MM.1S (cell line): ENCODE data around the gene KRT80.

ENCODE experiments used
- DNase-seq: peaks from one replicate; pipeline ENCODE4 v3.0.0-alpha.2; 2015
- H2AFZ ChIP-seq: fragments of 300-600 bp; sonication (generic); 2 replicates; pipeline ENCODE4 v1.6.0; 2016; ENCODE audit warnings: antibody characterized with exemption, low read length
- H3F3A ChIP-seq: fragments of 300-600 bp; sonication (generic); 2 replicates; pipeline ENCODE4 v1.6.1; 2016; ENCODE audit warnings: mild to moderate bottlenecking, antibody characterized with exemption, low read length, moderate library complexity, mixed read lengths; ENCODE audit not compliant: insufficient read depth
- H3K27ac ChIP-seq: fragments of 300-600 bp; sonication (generic); 2 replicates; pipeline ENCODE4 v1.5.1; 2016; ENCODE audit warnings: mild to moderate bottlenecking, low read length
- H3K27me3 ChIP-seq: fragments of 300-600 bp; sonication (generic); replicated peaks from 2 replicates; pipeline ENCODE4 v1.6.0; 2016; ENCODE audit warnings: low read length; ENCODE audit not compliant: insufficient read depth
- H3K36me3 ChIP-seq: fragments of 300-600 bp; sonication (generic); replicated peaks from 2 replicates; pipeline ENCODE4 v1.6.1; 2016; ENCODE audit warnings: mild to moderate bottlenecking, low read length, mixed read lengths; ENCODE audit not compliant: insufficient read depth
- H3K4me1 ChIP-seq: fragments of 300-600 bp; sonication (generic); 2 replicates; pipeline ENCODE4 v1.6.1; 2016; ENCODE audit warnings: low read length, mixed read lengths
- H3K4me2 ChIP-seq: fragments of 300-600 bp; sonication (generic); 2 replicates; pipeline ENCODE4 v1.6.0; 2016; ENCODE audit warnings: low read depth, low read length
- H3K4me3 ChIP-seq: fragments of 300-600 bp; sonication (generic); 2 replicates; pipeline ENCODE4 v1.5.1; 2016; ENCODE audit warnings: low read length, mixed read lengths
- H3K79me2 ChIP-seq: fragments of 300-600 bp; sonication (generic); 2 replicates; pipeline ENCODE4 v1.6.1; 2016; ENCODE audit warnings: mixed run types, low read length, mixed read lengths
- H3K9ac ChIP-seq: fragments of 300-600 bp; sonication (generic); 2 replicates; pipeline ENCODE4 v1.6.1; 2016; ENCODE audit warnings: low read length, mixed read lengths
- H3K9me2 ChIP-seq: fragments of 300-600 bp; sonication (generic); replicated peaks from 2 replicates; pipeline ENCODE4 v1.6.1; 2016; ENCODE audit warnings: mild to moderate bottlenecking, low read length, mixed read lengths; ENCODE audit not compliant: insufficient read depth
- H3K9me3 ChIP-seq: fragments of 300-600 bp; sonication (generic); replicated peaks from 2 replicates; pipeline ENCODE4 v1.6.1; 2016; ENCODE audit warnings: mild to moderate bottlenecking, low read length, mixed read lengths; ENCODE audit not compliant: insufficient read depth
- H4K20me1 ChIP-seq: fragments of 300-600 bp; sonication (generic); 2 replicates; pipeline ENCODE4 v1.6.1; 2016; ENCODE audit warnings: mild to moderate bottlenecking, low read length, moderate library complexity, mixed read lengths; ENCODE audit not compliant: insufficient read depth
- EZH2 ChIP-seq: fragments of 300-600 bp; sonication (generic); optimal IDR thresholded peaks from 2 replicates; pipeline ENCODE3; 2017; ENCODE audit warnings: low read depth, mild to moderate bottlenecking, antibody characterized with exemption, low read length, mixed read lengths
- EZH2phosphoT487 ChIP-seq: fragments of 300-600 bp; sonication (generic); IDR thresholded peaks from 2 replicates; pipeline ENCODE4 v1.6.1; 2018; ENCODE audit warnings: antibody characterized with exemption, low read length
- TF ChIP-seq, protein P1 (sequence below): fragments of 300-600 bp; sonication (generic); IDR thresholded peaks from 2 replicates; pipeline ENCODE4 v1.5.1; 2016; ENCODE audit warnings: antibody characterized with exemption, low read length, mixed read lengths

The KRT80 gene

GRCh38 chr12:52204095-52204930, 12.5 kb upstream of the KRT80 start:
- Histone ChIP-seq H3K4me1 (no peaks in the 10 kb centered on the region), H3F3A (no peaks in the 10 kb centered on the region), H3K79me2 (no peaks in the 10 kb centered on the region), H3K27ac (no peak overlapping the region), H4K20me1 (no peaks in the 10 kb centered on the region), H3K36me3 (no peaks in the 10 kb centered on the region), H3K9ac (no peak overlapping the region), H3K9me3 (no peaks in the 10 kb centered on the region), H2AFZ (no peak overlapping the region), H3K9me2 (no peaks in the 10 kb centered on the region), H3K4me2 (no peak overlapping the region), H3K27me3 (peaks cover 98% of the 10 kb centered on the region), H3K4me3 (no peak overlapping the region)
- TF ChIP-seq, protein P1, sequence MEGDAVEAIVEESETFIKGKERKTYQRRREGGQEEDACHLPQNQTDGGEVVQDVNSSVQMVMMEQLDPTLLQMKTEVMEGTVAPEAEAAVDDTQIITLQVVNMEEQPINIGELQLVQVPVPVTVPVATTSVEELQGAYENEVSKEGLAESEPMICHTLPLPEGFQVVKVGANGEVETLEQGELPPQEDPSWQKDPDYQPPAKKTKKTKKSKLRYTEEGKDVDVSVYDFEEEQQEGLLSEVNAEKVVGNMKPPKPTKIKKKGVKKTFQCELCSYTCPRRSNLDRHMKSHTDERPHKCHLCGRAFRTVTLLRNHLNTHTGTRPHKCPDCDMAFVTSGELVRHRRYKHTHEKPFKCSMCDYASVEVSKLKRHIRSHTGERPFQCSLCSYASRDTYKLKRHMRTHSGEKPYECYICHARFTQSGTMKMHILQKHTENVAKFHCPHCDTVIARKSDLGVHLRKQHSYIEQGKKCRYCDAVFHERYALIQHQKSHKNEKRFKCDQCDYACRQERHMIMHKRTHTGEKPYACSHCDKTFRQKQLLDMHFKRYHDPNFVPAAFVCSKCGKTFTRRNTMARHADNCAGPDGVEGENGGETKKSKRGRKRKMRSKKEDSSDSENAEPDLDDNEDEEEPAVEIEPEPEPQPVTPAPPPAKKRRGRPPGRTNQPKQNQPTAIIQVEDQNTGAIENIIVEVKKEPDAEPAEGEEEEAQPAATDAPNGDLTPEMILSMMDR = no peak
- no peak for TF ChIP-seq EZH2
- TF ChIP-seq EZH2phosphoT487 = no peak
- no peak for DNase-seq

GRCh38 chr12:52203079-52203921, 11.5 kb upstream of the KRT80 start:
- TF ChIP-seq, protein P1 = no peak
- no peak for TF ChIP-seq EZH2
- TF ChIP-seq EZH2phosphoT487 = no peak
- Histone ChIP-seq H3K9me2 (no peaks in the 10 kb centered on the region), H3F3A (no peaks in the 10 kb centered on the region), H3K79me2 (no peaks in the 10 kb centered on the region), H2AFZ (no peak overlapping the region), H4K20me1 (no peaks in the 10 kb centered on the region), H3K4me3 (no peak overlapping the region), H3K9me3 (no peaks in the 10 kb centered on the region), H3K27ac (no peak overlapping the region), H3K9ac (no peak overlapping the region), H3K36me3 (no peaks in the 10 kb centered on the region), H3K4me1 (no peaks in the 10 kb centered on the region), H3K27me3 (peaks cover 94% of the 10 kb centered on the region), H3K4me2 (no peak overlapping the region)
- DNase-seq = no peak

DNA sequence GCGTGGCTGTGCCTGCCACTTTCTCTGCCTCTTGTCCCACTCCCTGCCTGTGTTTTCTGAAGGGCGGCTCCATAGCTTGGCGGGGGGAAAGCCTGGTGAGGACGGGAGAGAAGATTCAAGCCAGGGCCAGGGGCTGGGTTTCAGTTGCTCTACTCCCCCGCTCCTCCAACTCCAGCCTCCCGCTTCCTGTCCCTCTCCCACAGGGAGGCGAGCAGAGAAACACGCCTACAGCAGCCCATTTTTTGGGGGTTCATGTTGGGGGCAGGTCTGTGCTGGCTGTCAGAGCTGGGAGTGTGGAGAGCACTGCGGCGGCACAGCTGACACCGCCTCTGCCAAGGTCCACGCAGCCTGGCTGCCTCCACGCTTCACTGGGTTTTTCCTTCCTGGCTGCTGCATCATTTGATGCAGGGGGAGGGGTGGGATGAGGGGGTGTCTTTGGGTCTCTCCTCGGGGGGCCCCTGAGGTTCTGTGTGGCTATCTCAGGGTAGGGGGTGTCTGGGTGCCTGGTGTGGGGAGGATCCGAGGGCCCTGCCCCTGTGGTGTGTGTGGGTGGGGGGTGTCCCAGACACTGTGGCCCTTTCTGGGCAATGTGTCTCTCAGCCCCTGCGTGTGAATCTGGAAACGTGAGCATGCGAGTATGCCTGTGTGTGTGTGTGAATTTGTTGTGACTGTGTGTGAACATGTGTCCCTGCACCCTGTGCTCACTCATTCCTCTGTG, 10.7 kb upstream of the KRT80 start:
- Histone ChIP-seq H3K79me2 (no peaks in the 10 kb centered on the region), H3K9ac (no peak overlapping the region), H3K27ac (no peak overlapping the region), H3K36me3 (no peaks in the 10 kb centered on the region), H3K27me3 (peaks cover 86% of the 10 kb centered on the region), H4K20me1 (no peaks in the 10 kb centered on the region), H3K9me2 (no peaks in the 10 kb centered on the region), H3K4me3 (no peak overlapping the region), H3K4me2 (no peak overlapping the region), H3K4me1 (no peaks in the 10 kb centered on the region), H3K9me3 (no peaks in the 10 kb centered on the region), H3F3A (no peaks in the 10 kb centered on the region), H2AFZ (no peak overlapping the region)
- DNase-seq = no peak
- no peak for TF ChIP-seq EZH2phosphoT487
- no peak for TF ChIP-seq EZH2
- TF ChIP-seq, protein P1 = no peak
